Lower lobe of right lung (tissue), 2 donors: ENCODE measurements around the gene ACP6. TPM values are rescaled to one million over a fixed set of nuclear protein-coding genes. Genes with fewer than 3 reads are reported as not detected.

Experiments
- ATAC-seq, 2 donors: fragments of 200-7000 bp; cut with Tn5 transposase; one replicate each; pipeline ENCODE4 v1.9.1; 2020 to 2022; ENCODE audit warnings: mild to moderate bottlenecking in 2 of 2, moderate library complexity in 2 of 2
- DNase-seq: peaks from one replicate; pipeline ENCODE4 v3.0.0-alpha.2; 2020
- H3K27ac ChIP-seq: fragments of 200-600 bp; one replicate; pipeline ENCODE4 v1.8.0; 2022
- H3K27me3 ChIP-seq: fragments of 200-600 bp; one replicate; pipeline ENCODE4 v1.8.0; 2022; ENCODE audit warnings: low read depth
- H3K36me3 ChIP-seq: fragments of 200-600 bp; one replicate; pipeline ENCODE4 v1.8.0; 2022; ENCODE audit warnings: mild to moderate bottlenecking
- H3K4me1 ChIP-seq: fragments of 200-600 bp; one replicate; pipeline ENCODE4 v1.8.0; 2022
- H3K4me3 ChIP-seq: fragments of 200-600 bp; one replicate; pipeline ENCODE4 v1.8.0; 2022; ENCODE audit warnings: mild to moderate bottlenecking
- H3K9me3 ChIP-seq: fragments of 200-600 bp; one replicate; pipeline ENCODE4 v1.8.0; 2022
- intact Hi-C: fragments of 100-400 bp; cut with DNase I; formaldehyde crosslinking; loops from one replicate; pipeline ENCODE4 v1.11.0; 2022
- total RNA-seq: library from RNA; stranded (reverse); fragmentation: NEBNext Ultra II Directional; extraction: Animal tissue kit (Norgen Biotek cat#: 25700); gene quantifications from one replicate; pipeline ENCODE4 v1.2.1, GENCODE V29; 2021
- TF ChIP-seq, protein P1 (sequence below): fragments of 200-600 bp; IDR thresholded peaks from one replicate; pipeline ENCODE4 v1.8.0; 2022; ENCODE audit warnings: antibody characterized with exemption, mild to moderate bottlenecking
- donor health status: DM: no; HTN: yes; CAD: no; lungs with severe emphysema.

ACP6 gene
- total RNA-seq, 1 donor from 2014 or later, result 16.4 TPM

DNA sequence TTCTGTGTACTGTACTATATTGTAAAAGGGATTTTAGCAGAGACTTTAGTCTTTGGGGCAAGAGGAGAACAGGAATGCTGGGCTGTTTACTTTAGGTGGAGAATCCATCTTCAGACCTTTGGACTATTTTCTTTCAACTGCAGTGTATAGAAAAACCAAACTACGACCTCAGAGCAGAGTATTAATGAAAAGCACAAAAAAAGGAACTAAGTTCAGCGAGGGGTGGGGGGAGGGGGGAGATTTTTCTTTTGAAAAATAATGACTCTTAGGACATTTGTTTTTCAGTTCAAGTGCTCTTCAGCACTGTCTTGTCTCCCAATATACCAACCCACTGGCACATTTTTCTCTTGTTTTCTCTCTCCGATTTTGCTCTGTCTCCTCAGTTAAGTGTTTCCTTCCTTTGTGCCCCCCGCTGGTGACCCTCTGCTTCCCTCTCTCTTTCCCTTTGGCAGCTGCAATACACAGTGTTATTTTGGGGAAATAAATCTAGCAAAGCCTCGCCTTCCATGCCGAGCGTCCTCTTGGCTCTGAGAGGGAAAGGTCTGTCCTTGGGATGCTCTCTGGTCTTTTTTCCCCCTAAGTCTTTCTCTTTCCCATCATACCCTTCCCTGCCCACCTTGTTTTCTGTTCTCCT lies 44.8 kb downstream of the ACP6 start:
- intact Hi-C loops, result loop anchor here (10.0 kb wide), 1 partner anchor 121 kb away; no protein-coding TSS in a partner anchor
- no peaks in the 10 kb centered on the region for H3K4me1 ChIP-seq
- no peaks in the 10 kb centered on the region for H3K27me3 ChIP-seq
- TF ChIP-seq, protein P1, sequence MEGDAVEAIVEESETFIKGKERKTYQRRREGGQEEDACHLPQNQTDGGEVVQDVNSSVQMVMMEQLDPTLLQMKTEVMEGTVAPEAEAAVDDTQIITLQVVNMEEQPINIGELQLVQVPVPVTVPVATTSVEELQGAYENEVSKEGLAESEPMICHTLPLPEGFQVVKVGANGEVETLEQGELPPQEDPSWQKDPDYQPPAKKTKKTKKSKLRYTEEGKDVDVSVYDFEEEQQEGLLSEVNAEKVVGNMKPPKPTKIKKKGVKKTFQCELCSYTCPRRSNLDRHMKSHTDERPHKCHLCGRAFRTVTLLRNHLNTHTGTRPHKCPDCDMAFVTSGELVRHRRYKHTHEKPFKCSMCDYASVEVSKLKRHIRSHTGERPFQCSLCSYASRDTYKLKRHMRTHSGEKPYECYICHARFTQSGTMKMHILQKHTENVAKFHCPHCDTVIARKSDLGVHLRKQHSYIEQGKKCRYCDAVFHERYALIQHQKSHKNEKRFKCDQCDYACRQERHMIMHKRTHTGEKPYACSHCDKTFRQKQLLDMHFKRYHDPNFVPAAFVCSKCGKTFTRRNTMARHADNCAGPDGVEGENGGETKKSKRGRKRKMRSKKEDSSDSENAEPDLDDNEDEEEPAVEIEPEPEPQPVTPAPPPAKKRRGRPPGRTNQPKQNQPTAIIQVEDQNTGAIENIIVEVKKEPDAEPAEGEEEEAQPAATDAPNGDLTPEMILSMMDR, result no peak
- peaks cover 25% of the 10 kb centered on the region for H3K36me3 ChIP-seq
- ATAC-seq (no peak), DNase-seq (no peak)
- no peaks in the 10 kb centered on the region for H3K9me3 ChIP-seq
- H3K27ac ChIP-seq, result no peak overlapping the region
- no peak overlapping the region for H3K4me3 ChIP-seq

DNA sequence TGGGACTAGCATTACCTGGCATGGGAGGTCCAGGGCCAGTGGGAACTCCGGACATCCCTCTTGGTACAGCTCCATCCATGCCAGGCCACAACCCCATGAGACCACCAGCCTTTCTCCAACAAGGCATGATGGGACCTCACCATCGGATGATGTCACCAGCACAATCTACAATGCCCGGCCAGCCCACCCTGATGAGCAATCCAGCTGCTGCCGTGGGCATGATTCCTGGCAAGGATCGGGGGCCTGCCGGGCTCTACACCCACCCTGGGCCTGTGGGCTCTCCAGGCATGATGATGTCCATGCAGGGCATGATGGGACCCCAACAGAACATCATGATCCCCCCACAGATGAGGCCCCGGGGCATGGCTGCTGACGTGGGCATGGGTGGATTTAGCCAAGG lies 45.8 kb downstream of the ACP6 start:
- DNase-seq (no peak), ATAC-seq (no peak)
- Histone ChIP-seq H3K27me3 (no peaks in the 10 kb centered on the region), H3K27ac (no peak overlapping the region), H3K36me3 (peaks cover 34% of the 10 kb centered on the region), H3K4me1 (no peaks in the 10 kb centered on the region), H3K9me3 (no peaks in the 10 kb centered on the region), H3K4me3 (no peak overlapping the region)
- TF ChIP-seq, protein P1, result no peak
- intact Hi-C loops, result loop anchor here (10.0 kb wide), 1 partner anchor 120 kb away; no protein-coding TSS in a partner anchor

DNA sequence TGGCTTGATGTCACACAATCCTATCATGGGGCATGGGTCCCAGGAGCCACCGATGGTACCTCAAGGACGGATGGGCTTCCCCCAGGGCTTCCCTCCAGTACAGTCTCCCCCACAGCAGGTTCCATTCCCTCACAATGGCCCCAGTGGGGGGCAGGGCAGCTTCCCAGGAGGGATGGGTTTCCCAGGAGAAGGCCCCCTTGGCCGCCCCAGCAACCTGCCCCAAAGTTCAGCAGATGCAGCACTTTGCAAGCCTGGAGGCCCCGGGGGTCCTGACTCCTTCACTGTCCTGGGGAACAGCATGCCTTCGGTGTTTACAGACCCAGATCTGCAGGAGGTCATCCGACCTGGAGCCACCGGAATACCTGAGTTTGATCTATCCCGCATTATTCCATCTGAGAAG lies 46.3 kb downstream of the ACP6 start:
- ATAC-seq (no peak), DNase-seq (no peak)
- Histone ChIP-seq H3K36me3 (peaks cover 39% of the 10 kb centered on the region), H3K4me3 (no peak overlapping the region), H3K27me3 (no peaks in the 10 kb centered on the region), H3K4me1 (no peaks in the 10 kb centered on the region), H3K27ac (no peak overlapping the region), H3K9me3 (no peaks in the 10 kb centered on the region)
- intact Hi-C loops, result loop anchor here (10.0 kb wide), 1 partner anchor 119 kb away; no protein-coding TSS in a partner anchor
- TF ChIP-seq, protein P1, result no peak

DNA sequence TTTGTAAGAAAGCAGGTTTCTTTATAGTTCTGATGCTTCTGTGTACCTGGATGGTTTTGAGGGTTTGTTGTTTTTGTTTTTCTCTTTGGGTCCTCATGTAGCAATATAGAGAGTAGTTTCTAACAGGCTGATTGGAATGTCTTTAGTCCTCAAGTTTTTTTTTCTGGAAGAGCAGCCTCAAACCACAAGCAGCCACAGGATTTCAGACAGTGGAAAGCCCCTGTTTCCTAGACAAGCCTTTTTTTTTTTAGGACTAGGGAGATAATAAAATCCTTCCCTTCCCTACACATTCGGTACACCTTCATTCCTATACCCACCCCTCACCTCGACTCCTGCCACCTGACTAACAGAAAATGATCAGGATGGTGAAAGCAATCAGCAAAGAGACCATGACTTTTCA lies 47.6 kb downstream of the ACP6 start:
- Histone ChIP-seq H3K27ac (no peak overlapping the region), H3K4me1 (peaks cover 7% of the 10 kb centered on the region), H3K9me3 (no peaks in the 10 kb centered on the region), H3K27me3 (no peaks in the 10 kb centered on the region), H3K4me3 (no peak overlapping the region), H3K36me3 (peaks cover 52% of the 10 kb centered on the region)
- DNase-seq (no peak), ATAC-seq (no peak)
- TF ChIP-seq, protein P1, result no peak
- intact Hi-C loops, result loop anchor here (10.0 kb wide), 1 partner anchor 118 kb away; no protein-coding TSS in a partner anchor

DNA sequence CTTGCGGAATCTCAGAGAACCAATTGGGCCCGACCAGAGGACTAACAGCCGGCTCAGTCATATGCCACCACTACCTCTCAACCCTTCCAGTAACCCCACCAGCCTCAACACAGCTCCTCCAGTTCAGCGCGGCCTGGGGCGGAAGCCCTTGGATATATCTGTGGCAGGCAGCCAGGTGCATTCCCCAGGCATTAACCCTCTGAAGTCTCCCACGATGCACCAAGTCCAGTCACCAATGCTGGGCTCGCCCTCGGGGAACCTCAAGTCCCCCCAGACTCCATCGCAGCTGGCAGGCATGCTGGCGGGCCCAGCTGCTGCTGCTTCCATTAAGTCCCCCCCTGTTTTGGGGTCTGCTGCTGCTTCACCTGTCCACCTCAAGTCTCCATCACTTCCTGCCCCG lies 49.8 kb downstream of the ACP6 start:
- Histone ChIP-seq H3K27me3 (no peaks in the 10 kb centered on the region), H3K4me3 (no peak overlapping the region), H3K36me3 (peaks cover 74% of the 10 kb centered on the region), H3K9me3 (no peaks in the 10 kb centered on the region), H3K27ac (no peak overlapping the region), H3K4me1 (peaks cover 9% of the 10 kb centered on the region)
- DNase-seq (no peak), ATAC-seq (no peak)
- TF ChIP-seq, protein P1, result no peak
- intact Hi-C loops, result loop anchor here (10.0 kb wide), 1 partner anchor 116 kb away; no protein-coding TSS in a partner anchor
